Activated CD4-positive, CD25-positive, alpha-beta regulatory T cell (primary cell): ENCODE measurements around the gene OPCML.

Experiments used
- DNase-seq, 4 experiments: peaks; one replicate each; lab custom pipeline; 2025; lab: John Stamatoyannopoulos, UW

The OPCML gene

GRCh38 chr11:132935383-132935782 lies 596.9 kb downstream of the OPCML start:
- DNase-seq, result no peak

- DNase-seq, result no peak
Measured at GRCh38 chr11:132933703-132934102, 598.6 kb downstream of the OPCML start.

- no peak for DNase-seq
Measured at GRCh38 chr11:132925825-132926469, 606.4 kb downstream of the OPCML start.

GRCh38 chr11:132921597-132921996 lies 610.7 kb downstream of the OPCML start:
- DNase-seq, result no peak

GRCh38 chr11:132920451-132921096 lies 611.7 kb downstream of the OPCML start:
- no peak for DNase-seq

- no peak for DNase-seq
Measured at GRCh38 chr11:132914600-132914999, 617.7 kb downstream of the OPCML start.

GRCh38 chr11:132913886-132914285 lies 618.4 kb downstream of the OPCML start:
- DNase-seq, result no peak

GRCh38 chr11:132913295-132913694 lies 619.0 kb downstream of the OPCML start:
- no peak for DNase-seq

- DNase-seq, result no peak
Measured at GRCh38 chr11:132911186-132911585, 621.1 kb downstream of the OPCML start.

GRCh38 chr11:132910011-132910760 lies 622.1 kb downstream of the OPCML start:
- no peak for DNase-seq

- no peak for DNase-seq
Measured at GRCh38 chr11:132909021-132909606, 623.2 kb downstream of the OPCML start.

GRCh38 chr11:132908414-132908810 lies 623.9 kb downstream of the OPCML start:
- DNase-seq, result no peak

GRCh38 chr11:132907651-132908413 lies 624.5 kb downstream of the OPCML start:
- DNase-seq, result no peak

- no peak for DNase-seq
Measured at GRCh38 chr11:132904607-132905006, 627.7 kb downstream of the OPCML start.

GRCh38 chr11:132904091-132904490 lies 628.2 kb downstream of the OPCML start:
- DNase-seq, result no peak

GRCh38 chr11:132901638-132902471 lies 630.4 kb downstream of the OPCML start:
- no peak for DNase-seq

- DNase-seq, result no peak
Measured at GRCh38 chr11:132898676-132899075, 633.6 kb downstream of the OPCML start.

- no peak for DNase-seq
Measured at GRCh38 chr11:132898021-132898420, 634.3 kb downstream of the OPCML start.

- DNase-seq, result no peak
Measured at GRCh38 chr11:132895340-132895739, 637.0 kb downstream of the OPCML start.

- DNase-seq, result no peak
Measured at GRCh38 chr11:132894606-132895005, 637.7 kb downstream of the OPCML start.

- no peak for DNase-seq
Measured at GRCh38 chr11:132892876-132893275, 639.4 kb downstream of the OPCML start.
